HG03469 (cell line): ENCODE results near the gene SMAD7.

ENCODE experiments used
- ATAC-seq: cut with Tn5 transposase; IDR thresholded peaks from one replicate; pipeline ENCODE4 v1.9.1; 2021; ENCODE audit warnings: mild to moderate bottlenecking, moderate library complexity, moderate number of reproducible peaks; ENCODE audit not compliant: unreplicated experiment

The SMAD7 gene

DNA sequence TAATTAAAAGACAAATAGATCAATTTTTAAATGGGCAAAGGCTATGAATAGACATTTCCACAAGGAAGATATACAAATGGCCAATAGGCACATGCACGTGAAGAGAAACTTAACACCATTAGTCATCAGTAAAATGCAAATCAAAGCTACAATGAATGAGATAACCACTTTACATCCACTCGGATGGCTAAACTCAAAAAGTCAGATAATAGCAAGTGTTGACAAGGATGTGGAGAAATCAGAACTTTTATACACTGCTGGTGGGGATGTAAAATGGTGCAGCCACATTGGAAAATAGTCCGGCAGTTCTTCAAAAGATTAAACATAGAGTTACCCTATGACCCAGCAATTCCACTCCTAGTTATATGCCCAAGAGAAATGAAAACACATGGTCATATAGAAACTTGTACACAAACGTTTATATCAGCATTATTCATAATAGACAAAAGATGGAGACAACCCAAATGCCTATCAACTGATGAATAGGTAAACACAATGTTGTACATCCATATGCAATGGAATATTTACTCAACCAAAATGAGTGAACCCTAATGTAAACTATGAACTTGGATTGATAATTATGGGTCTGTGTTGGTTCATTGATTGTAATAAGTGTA, 51.1 kb downstream of the SMAD7 start:
- no peak for ATAC-seq

DNA sequence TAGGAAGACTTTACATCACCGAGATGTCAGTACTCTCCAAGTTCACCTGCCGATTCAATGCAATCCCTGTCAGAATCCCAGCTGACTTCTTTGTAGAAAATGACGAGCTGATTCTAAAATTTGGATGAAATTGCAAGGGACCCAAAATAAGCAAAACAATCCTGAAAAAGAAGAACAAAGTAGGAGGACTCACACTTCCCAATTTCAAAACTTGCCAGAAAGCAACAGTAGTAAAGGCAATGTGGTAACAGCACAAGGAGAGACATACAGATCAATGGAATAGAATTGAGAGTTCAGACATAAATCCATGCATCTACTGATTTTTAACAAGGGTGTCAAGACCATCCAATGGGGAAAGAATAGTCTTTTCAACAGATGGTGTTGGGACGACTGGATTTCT, 52.2 kb downstream of the SMAD7 start:
- ATAC-seq, result no peak

DNA sequence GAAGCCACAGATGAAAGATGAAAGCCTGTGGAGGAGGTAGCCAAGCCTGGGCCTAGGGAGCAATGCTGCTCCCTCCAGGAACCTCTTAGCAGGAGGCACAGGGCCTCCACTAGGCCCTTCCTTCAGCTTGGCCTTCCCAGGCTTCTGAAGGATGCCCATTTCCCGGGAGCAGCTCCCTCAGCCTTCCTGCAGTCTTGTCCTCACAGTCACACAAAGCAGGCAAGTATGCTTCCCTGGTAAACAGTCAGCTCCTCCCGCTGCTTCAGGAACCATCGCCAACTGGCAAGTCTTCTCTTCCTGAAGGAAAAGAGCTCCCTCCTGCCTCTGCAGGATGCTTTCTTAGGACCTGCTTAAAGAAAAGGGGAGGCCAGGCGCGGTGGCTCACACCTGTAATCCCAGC, 53.2 kb downstream of the SMAD7 start:
- no peak for ATAC-seq

GRCh38 chr18:48896875-48897511, 53.8 kb downstream of the SMAD7 start:
- ATAC-seq, result peak; percentile 67

DNA sequence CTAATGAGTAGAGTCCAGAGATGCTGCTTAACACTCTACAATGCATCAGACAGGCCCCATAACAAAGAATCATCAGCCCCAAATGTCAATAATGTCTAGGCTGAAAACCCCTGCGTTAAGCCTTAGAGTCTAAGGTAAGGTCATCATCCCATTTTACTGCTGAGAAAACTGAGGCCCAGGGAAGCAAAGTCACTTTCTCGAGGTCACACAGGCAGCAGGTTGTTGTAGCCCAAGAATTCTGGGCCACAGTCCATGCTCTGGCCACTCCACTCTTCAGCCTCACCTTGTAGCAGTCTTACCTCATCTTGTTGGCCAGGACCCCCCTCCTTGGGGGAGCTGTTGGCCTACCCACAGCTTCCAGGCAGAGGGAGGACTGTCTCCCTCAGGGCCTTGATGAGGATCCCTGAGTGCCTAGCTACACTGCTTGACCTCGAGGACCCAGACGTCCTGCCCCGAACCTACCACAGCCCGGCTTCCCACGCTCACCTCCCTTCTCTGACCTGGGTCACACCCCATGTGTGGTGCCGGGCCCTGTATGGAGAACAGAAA, 54.4 kb downstream of the SMAD7 start:
- ATAC-seq, result no peak

DNA sequence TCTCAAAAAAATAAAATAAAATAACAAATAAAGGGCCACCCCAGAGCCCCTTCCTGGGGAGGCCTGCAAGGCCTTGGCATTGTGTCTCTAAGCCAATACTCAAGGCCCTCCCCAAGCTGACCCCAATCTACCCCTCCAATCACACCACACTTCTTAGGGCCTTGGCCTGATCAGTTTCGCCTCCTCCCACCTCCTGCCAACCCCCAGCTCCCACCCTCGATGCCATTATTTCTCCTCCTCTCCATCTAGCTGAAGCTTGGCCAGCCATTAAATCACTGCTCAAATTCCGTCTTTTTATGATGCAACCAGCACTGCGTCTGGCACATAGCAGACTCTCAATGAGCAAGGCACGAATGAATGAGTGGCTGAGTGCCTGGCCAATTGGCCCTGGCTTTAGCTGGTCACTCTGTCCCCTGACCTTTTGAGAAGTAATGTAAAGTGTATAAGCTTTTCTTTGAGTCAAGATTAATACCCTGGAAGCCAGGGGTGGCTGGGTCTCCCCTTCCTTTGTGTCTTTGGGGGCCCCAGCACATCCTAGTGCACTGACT, 55.9 kb downstream of the SMAD7 start:
- no peak for ATAC-seq

DNA sequence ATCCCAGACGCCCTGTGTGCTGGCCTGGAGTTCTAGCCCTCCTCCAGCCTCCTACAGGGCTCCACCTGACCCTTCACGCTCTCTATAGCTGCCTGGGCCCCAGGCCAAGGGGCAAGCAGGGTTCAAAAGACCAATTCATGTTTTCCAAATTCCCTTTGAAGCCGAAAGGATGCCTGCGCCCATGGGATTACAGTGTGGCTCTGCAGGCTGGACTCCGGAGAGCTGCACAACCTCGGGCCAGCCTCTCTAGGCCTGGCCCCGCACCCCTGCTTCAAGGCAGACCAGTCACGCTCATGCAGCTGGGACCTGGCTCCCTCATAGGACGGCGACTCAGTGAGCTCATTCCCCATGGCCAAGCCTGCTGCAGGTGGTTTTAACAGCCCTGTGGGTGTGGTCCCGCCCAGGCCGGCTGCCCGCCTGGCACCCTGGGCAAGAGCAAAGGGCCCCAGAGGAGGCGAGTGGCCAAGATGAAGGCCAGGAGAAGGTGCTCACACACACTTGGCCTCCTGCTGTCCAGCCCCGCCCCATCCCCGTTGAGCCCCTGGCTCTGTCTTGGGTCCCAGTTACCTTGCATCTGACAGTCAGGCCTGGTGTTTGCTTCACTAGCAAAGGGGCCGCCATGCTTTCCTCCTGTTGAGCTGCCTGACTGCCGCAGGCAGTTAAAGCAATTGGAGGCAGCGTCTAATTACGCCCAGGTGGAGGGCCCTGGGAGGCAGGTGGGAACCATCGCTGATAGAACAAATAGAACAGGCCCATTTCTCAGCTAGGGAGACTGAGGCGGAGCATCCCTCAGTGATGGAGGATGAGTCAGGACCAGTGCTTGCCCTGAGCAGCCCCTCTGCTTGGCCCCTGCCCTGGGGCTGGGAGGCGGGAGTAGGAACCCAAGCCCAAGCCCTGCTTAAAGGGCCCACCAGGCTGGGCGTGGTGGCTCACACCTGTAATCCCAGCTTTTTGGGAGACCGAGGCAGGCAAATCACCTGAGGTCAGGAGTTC, 56.9 kb downstream of the SMAD7 start:
- no peak for ATAC-seq

DNA sequence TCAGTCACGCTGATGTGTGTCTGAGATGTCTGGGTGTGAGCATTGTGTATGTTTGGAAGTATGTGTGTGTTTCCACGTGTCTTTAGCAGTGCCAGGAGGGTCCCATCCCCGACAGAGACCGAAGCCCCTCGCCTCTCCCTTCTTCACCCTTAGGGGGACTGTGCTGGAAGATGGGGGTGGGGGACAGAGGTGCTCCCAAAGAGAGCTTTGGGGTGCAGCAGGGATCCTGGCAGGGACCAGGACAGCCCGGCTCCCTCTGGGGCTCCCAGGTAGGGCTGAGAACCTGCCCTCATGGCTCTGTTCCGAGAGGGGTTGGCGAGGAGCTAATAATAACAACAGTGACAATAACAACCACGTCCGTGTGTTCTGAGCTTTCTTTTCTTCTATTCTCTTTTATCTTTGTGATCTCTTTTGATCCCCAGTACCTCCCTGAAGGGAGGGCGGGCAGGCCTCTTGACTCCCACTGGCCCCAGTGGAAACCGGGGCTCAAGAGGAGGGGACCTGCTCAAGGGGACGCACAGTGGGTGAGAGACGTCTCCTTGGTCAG, 57.6 kb downstream of the SMAD7 start:
- ATAC-seq, result no peak

- no peak for ATAC-seq
Observed at GRCh38 chr18:48892146-48892855, 58.5 kb downstream of the SMAD7 start.

DNA sequence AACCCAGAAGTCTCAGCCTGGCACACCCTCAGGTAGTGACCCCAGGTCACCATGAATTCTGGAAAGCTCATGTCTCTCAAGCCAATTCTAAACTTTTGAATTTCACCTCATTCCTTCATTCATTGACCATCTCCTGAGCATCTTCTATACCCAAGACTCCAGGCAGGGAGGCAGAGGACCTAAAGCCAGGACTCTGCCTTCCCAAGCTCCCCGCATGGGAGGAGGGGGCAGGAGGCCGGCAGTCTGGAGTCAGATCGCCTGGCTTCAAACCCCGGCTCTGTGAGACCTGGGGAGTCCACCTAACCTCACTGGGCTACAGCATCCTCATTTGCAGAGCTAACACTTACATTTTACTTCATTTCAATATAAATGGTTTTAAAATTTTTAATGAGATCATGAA, 59.0 kb downstream of the SMAD7 start:
- no peak for ATAC-seq

GRCh38 chr18:48889981-48890762, 60.6 kb downstream of the SMAD7 start:
- no peak for ATAC-seq

GRCh38 chr18:48889115-48889941, 61.4 kb downstream of the SMAD7 start:
- no peak for ATAC-seq

GRCh38 chr18:48888773-48889080, 62.0 kb downstream of the SMAD7 start:
- ATAC-seq, result no peak

- no peak for ATAC-seq
Observed at GRCh38 chr18:48887905-48888772, 62.6 kb downstream of the SMAD7 start.

DNA sequence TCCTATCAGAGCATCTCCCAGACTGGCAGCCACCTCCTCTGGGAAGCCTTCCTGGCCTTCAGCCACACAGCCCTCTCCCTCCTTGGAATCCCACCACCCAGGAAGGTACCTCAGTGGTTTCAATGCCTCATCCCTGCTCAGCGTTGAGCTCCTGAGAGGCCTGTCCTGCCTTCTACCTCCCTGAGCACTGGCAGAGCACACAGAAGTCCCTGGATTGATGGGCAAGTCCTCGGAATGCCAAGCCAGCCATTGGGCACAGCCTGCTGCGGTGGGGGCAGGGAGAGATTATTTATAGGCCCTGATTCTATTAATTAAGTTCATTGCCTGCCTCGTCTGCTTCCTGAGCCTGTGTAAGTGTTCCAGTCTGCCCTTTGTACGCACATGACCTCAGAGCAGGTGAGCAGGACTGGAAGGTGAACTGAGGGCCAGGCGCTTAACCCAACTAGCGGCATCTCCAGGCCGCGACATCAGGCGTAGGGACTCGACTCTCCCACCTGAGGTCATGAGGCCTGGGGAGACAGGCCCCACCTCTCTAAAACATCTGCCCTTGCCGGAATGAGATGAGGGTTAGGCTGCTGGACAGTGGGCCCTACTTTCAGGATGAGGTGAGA, 63.4 kb downstream of the SMAD7 start:
- ATAC-seq, result no peak

DNA sequence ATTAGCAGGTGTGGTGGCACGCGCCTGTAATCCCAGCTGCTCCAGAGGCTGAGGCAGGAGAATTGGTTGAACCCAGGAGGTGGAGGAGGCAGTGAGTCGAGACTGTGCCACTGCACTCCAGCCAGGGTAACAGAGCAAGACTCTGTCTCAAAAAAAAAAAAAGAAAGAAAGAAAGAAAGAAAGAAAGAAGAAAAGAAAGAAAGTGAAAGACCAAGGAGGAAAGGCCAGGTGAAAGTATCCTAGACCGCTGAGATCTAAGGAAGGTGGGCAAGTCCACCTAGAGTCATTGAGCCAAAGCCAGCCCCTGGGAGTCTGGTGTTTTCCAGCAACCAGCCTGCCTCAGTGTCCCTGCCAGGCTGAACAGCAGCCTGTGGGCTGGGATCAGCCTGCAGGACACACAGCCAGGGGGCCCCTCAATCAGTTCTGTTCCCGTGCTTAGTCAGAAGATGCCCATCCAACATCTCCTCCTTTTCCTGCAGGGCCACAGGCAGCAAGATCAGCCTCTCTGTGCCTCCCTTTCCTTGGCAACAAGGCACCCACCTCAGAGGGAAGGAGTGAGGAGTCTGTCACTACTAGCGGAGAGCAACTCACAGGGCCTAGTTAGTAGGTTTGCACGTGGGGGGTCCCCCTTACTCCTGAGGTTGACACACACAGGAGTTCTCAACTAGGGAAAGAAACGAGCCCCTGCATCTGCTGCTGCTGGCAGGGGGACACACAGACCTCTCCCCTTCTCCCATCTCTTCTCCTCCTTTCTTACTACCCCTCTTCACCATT, 64.1 kb downstream of the SMAD7 start:
- no peak for ATAC-seq
